HG03064 (cell line): ENCODE measurements around the gene HLX.

Experiments used
- ATAC-seq: cut with Tn5 transposase; IDR thresholded peaks from one replicate; pipeline ENCODE4 v1.9.1; 2021; ENCODE audit warnings: low read depth; ENCODE audit not compliant: unreplicated experiment

Gene HLX

DNA sequence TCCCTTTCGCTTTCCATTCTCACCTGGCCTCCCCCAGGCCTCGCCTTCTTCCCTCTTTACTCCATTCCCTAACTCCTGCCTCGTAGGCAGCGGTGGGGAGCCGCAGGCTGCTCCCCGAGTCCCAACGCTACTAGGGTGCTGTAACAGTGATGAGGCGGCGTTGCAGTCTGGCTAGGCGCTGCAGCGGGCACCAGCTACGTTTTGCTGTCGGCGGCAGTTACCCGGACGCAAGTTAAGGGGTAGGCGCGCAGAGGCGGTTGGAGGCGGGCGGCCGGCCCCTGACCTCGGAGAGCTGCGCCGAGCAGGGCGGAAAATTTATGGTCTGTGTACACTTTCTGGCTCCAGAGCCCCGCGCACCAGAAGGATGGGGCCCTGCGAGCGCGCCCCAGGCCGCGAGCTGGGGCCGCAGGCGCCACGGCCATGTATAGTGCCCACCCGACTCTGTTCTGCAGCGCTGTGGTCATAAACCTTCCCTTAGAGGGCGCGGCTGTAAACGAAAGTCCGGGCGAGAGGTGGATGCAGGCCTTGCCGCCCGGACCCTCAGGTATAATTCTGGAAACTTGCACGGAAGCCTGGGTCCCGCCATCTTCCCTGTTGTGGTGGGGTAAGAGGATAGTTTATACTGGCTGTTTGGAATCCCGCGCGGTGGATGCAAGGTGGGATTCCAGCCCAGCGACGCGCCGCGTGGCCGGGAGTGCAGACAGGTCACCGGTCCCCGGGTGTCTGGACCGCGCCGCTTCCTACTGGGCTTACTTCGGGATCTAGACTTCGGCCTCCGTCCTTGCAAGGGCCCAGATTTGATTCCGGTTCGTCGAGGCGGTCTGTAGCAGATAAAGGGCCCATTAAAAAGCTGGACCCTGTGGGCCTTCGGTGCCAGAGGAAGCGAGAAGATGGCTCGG, 15.0 kb downstream of the HLX start:
- no peak for ATAC-seq

DNA sequence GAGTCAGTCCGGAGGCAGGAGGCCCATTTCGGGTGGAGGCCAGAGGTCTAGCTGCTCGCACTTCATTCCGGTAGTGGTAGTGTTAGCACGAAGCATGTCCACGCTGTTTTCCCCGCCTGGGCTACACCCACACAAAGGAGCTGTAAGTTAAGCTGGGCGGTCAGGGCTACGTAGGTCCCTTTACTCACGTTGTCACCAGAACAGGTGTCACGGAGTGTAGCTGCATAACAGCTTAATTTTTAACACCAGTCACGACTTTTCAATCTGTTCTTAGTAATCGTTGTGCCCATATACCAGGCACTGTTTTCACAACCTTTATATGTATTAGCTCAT, 15.6 kb downstream of the HLX start:
- no peak for ATAC-seq

DNA sequence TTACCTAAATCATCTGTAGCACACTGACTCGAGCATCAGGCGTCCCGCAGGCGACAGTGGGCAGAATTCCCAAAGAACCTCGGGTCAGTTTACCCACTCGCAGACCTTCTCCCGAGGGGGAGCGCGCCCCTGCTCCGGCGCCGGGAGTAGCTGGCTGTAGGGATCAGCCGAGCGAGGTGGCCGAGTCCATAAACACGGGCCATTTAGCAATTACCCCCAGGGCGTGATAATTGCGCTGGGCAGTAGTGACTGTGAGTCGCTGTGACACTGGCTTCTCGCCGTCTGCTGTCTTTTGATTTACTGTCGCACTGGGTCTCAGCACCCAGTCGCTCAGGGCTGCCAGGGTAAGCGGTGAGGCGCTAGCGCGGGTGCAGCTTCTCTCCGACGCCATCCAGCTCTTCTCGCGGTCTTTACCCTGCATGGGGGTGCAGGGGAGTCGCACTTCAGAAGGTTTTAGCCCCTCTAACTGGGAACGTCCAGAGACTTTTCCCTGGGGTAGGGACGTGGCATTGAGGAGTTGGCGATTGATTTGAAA, 16.2 kb downstream of the HLX start:
- ATAC-seq, result no peak

DNA sequence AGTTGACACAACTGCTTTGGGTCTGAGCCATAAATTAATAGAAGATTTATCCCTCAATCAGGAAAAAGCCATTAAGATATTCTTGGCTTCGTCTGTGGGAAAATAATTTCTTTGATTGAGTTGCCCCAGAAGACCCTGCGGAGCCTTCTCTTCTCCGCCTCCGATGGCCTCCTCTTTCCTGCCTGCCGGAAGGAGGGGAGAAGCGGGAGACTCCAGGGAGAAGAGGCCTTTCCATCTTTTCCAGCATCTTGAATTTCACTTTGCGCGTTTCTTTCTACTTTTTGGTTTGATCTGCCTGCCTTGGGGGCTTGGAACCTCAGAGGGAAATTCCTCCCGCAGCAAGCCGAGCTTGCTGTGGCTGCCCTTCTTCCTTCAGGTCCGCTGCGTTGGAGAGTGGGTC, 16.8 kb downstream of the HLX start:
- ATAC-seq, result no peak

DNA sequence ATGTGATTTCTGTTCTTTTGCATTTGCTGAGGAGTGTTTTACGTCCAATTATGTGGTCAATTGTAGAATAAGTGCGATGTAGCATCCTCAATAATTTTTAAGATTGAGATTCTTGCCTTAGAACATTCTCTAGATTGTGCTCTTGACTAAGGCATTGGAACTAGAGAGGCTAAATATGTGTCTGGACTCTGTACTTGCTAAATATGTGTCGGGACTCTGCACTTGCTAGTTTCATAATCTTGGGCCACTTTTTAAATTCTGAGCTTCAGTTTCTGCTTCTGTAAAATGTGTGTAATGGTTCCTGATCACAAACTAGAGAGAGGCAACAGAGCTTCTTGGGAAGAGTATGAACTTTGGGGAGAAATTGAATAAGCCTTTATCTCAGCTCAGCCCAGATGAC, 21.6 kb downstream of the HLX start:
- ATAC-seq, result no peak

DNA sequence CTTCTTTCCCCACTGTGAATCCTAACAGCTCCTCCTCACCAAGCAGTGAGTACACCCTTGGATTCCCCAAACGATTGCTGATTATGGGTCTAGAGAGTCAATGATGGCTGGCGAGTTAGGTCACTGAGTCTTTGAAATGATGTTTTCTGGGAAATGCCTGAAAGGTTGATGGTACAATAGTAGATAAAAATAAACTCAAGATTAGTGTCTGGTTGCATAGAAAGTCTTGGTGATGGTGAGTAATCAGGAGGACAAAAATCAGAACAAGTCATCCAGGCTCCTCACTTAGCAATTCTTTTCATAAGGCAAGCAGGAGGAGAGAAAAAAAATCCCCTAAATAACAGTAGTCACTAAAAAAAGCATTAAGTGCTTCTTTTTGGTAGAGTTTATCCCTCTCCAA, 22.6 kb downstream of the HLX start:
- ATAC-seq, result no peak

DNA sequence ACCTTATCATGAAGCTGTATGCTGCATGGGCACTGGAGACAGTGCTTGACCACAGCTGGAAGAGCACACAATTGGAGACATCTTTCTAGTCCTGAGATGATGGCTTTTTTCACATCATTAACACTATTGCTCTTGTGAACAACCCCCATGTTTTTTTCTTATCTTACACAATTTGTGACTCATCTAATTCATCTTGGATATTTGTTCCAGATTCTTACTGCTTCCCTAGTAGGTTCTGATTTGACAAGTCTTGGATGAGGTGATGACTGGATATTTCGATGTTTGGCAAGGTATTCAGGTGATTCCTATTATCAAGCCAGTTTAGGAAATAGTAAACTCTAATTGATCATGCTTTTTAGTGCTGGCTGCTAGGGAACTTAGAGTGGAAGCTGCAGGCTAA, 23.7 kb downstream of the HLX start:
- no peak for ATAC-seq

DNA sequence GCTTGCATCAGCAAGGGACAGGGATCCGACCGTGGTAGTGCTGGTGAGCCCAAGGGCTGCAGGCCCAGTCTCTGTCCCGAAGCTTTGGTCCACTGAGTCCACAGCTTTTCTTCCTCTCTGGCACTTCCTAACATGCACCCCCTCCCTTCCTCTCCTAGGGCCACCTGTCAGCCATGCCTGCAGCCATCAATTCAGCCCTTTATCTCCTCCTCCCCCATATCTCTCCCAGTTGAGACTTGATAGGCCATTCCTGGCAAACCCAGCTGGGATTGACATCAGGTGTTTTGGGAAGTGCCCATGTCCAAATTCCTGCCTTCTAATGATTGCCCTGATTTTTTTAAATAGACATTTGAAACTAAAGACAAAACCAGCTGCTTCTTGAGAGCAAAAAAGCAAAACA, 25.6 kb downstream of the HLX start:
- ATAC-seq, result no peak

DNA sequence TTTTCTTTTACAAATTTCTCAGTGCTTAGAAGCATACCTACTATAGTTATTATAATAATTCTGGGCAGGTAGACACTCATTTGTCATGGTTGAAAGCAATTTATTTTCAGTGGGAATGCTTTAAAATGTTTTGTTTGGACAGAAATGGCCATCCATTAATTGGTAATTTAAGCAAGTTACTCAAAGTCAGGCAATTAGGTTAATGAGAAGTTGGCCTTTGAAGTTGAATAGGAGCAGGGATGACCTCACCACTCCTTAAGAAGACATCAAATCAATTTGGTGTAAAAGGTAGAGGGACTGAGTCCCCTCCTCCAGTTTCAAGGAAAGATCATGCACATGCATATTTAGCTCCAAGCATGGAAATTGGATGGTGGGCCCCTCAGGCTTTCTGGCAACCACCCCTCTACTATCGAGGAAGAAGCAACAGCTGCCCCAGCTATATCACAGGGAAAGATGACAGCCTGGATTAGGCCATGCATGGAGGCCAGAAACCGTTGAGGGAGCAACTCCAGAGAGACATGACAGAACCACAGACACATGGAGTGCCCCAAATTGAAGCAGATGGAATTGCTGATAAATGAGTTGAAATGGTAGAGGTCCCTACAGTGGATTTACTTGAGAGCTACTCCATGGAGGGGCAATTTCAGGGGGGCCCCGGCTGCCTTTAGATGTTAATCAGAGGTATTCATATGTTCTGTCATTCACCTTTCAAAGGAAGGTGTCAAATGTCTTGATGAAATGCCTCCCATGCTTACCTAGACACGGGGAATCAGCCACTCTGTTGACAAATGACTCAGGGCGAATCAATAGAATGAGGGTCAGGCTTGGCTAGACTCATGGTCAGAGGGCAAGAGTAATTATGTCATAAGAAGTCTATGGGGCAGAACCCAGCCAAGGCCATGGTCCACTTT, 26.7 kb downstream of the HLX start:
- no peak for ATAC-seq

DNA sequence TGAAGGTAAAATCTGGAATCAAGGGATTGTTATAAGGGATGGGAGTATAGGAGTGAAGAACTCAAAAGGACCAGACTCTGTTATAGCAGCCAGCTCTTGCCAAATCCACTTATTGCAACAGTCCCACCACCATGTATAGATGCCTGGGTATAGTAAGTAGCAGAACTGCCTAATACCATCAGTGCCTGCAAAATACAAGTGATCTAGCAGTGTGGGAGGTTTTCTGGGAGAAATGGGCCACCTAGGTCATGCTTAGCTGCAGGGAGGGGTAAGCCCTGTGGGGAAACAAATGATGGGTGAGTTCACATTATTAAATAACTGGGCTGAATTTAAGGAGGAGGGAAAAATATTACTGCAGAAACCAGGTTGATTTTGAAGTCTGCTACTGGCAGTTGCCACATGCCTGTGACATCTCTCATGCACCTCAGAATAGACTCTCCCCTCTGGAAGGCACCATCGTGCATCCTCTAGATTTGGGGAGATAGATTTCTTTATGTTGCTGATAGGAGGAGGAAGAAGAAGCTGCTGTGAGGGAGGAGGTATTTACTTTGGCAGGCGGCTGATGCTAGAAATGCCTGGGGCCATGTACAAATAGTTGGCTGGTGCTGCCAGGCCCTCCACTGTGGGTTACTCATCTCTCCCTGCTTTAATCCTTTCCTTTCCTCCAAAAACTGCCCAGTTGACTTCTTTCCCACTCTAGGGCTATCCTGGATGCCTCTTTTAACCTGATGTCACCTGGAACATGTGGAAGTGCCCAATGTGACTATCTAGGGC, 27.5 kb downstream of the HLX start:
- no peak for ATAC-seq

DNA sequence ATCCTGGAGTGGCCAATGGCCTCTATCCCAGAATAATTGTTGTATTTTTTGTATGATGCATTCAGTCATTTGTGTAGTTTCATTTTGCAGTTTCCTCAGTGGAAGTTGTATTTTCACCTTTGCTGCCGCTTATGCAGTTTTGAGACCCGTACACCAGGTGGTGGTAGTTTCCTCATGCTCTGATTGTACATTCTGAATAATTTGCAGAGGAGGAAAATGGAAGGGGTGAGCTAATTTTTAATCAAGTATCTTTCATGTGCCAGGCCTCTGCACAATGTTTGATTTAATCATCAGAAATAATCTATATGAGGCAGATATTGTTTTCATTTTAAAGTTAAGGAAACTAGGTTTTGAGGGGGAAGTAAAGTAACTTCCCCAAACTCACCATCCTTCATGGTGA, 29.5 kb downstream of the HLX start:
- no peak for ATAC-seq

DNA sequence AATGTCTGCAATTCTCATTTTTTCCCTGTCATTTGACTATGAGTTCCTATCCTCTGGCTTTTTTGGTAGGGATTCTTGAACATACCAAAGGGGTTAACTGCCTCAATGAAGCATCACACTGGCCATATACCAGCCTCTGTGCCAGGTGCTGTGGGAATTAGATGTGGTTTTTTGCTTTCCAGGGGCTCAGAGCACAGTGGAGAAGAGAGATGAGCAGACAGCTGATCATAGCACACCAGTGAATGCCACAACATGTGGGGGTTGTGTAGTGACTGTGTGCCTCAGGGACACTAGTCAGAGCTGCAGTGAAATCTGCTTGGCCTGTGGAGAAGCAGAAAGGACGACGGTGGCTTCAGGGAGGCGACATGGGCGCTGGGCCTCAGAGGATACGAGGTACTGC, 30.8 kb downstream of the HLX start:
- no peak for ATAC-seq

DNA sequence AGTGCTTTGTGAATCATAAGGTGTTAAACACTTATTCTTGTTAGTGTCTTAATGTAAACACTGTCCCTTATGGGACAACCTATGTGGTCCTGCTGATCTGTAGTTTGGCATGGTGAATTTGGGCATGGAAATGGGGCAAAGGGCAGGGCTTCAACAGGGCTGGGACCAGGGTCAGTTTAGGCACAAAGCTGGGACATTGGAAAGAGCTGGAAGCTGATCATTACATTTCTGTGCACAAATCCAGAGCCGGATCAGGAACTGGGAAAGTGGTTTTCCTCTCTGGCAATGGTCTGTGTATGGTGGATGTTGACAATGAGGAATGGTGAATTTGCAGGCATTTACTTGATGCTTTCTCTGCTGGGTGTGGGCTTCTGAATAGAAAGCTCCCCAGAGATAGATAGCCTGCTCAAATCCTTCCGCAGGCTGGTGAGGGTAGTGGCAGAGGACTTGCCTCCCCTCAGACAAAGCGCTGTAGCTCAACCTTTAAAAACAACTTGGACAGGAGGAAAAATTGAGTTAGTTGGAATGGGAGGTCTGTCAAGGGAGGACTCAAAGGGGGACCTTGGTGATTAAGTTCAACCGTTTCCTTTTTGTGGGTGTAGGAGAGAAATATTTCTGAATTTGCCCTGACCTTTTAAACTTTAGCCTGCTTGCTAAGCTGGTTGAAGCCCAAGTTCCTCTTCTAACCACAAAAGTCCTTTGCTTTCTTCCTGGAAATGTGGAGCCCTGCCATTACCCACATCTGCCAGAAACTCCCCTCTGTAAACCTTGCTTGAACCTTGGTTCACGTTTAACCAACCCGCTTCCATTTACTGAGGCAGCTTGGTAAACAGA, 35.3 kb downstream of the HLX start:
- no peak for ATAC-seq

DNA sequence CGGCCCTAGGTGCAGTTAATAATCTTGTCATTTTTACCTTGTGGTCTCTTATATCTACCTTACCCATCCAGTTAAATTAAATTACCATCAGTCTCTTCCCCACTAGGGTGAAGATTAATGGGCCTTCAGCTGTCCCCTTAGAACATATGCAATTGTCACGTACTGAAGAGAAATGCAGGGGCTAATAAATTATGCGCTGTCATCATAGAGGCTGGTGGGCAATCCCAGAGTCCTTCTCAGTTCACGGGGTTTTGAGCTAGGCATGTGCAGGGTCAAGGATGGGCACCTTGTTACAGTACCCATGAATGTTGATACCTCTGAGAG, 35.8 kb downstream of the HLX start:
- no peak for ATAC-seq

DNA sequence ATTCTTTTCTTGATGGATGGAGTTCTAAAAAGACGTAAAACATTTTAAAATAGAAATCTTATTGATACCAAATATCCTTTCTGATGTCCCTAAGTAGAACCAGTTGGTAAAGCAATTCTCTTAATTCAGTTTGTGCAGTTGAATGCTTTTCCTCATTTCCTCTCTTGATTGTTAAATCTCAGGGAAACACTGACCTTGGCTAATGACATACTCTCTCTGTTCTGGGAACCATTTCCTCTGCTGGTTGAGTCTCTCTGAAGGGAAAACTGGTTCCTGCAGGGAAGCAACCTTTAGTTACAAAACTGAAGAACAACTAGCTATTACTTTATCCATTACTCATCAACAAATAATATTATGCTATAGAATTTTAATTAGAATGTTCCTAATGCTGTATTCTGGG, 36.7 kb downstream of the HLX start:
- no peak for ATAC-seq

DNA sequence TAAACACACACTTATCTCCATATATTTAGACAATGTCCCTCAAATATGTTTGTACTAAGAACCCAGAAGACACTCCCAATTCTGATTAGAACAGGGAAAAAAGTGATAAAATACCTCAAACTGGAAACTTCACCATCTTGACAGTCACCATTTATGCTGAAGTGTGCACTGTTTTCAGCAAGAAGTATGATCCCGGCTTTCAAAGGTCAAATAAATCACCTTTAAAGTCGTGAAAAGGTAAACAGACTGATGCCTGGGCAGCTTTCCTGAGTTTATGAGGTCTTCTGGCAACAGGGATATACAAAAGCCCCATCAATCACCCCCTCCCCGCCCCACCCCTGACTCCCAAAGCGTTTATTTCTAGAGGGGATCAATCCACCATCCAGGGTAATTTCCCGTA, 37.9 kb downstream of the HLX start:
- no peak for ATAC-seq

DNA sequence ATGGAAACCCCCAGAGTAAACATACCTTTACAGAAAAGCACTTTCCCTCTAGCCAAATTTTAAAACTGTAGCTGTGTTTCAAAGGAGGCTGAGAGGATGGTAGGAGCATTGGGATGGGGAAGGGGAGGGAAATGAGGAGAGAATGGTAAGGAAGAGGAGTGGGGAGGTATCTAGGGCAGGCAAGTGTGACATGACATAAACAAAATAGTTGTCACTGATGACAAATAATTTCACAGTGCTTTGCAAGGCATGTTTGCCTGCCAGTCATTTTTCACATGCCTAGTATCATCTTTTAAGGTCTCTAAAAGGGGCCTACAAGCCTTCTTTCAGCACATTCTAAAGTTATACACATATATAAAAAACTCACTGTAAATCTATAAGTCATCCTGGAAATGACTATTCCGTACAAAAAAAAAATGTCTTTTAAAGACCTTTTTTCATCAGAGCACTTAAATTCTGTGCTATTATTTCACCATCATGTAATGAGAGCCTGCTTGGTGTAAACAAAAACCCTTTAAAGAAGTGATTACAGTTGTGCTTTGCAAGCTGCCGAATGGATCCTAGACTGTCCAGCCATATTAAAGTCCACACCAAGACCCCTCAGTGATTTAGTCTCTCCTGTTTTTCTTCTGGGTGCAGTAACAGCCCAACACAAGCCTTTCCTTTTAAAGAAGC, 38.4 kb downstream of the HLX start:
- ATAC-seq, result no peak

DNA sequence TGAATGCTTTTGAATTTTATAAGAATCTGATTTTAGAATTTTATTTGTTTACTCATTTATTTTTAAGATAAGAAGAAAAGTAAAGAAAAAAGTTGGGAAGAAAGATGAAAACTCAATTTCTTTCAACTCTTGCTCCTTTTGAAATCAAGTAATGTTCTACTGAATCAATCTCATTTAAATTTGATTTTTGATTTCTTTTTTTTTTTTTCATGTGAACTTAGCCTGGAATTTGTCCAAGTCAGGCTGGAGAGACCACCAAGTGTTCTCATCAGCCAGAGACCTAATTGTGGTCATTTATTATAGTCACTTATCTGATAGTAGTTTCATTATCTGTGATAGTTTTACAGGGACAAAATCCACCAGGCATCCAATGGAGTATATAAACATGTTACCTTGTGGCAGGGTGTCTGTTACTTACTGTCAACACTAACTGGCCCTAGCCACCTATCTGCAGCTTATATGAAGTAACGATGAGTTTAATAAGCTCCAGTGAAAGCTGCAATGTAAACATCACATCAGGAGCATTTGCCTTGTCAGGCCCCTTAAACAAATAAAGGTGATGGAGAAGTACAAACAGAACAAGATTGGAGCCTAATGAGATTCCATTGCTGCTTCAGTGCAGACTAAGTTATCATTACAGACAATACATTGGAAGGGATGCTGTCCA, 39.2 kb downstream of the HLX start:
- ATAC-seq, result no peak

DNA sequence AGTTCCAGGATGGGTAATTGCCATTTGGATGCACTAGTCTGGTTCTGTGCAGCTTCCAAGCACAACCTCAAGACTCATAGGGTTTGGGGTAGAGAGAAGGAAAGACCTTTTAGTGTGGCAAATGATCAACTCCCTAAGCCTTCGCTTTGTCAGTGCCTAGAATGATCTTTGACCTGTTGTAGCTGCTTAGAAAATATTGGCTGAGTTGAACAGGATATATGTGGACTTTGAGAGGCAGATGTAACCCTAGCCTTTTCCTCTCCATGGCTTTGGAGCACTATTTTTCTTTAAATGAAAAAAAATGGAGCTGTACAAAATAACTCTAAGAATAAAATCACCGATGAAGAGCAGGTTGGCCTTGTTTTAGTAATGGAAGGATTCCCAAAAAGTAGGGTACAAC, 41.7 kb downstream of the HLX start:
- no peak for ATAC-seq
